ENCODE data around the gene LIMA1. TPM values are rescaled to one million over a fixed set of nuclear protein-coding genes. Genes with fewer than 3 reads are reported as not detected.

The LIMA1 gene
- polyA plus RNA-seq, 1 donor from 2014 or later: 4.4 TPM

GRCh38 chr12:50187084-50187900 is 96.0 kb downstream of the LIMA1 start:
- H4K20me1 ChIP-seq (ENCODE audit: insufficient read depth): no peaks in the 10 kb centered on the region
- H3K9me3 ChIP-seq (ENCODE audit: low read length): no peaks in the 10 kb centered on the region
- H3K27ac ChIP-seq (ENCODE audit: low read length): no peak overlapping the region
- no peak overlapping the region for H3K4me2 ChIP-seq (ENCODE audit: low read length)
- no peaks in the 10 kb centered on the region for H3K79me2 ChIP-seq (replicated peaks; ENCODE audit: insufficient read depth, low read length)
- H3F3A ChIP-seq (ENCODE audit: insufficient read depth, low read length, poor library complexity, severe bottlenecking): no peaks in the 10 kb centered on the region
- H3K9ac ChIP-seq (ENCODE audit: low read length): no peak overlapping the region
- H3K27me3 ChIP-seq (ENCODE audit: insufficient read depth, low read depth, low read length): no peaks in the 10 kb centered on the region
- TF ChIP-seq RAD21 (conservative IDR thresholded peaks at IDR 0.05) (no peak), REST (IDR thresholded peaks at IDR 0.05; ENCODE audit: borderline replicate concordance) (no peak), CTCF (IDR thresholded peaks at IDR 0.05; ENCODE audit: poor library complexity, severe bottlenecking) (no peak), POLR2AphosphoS5 (IDR thresholded peaks at IDR 0.05) (no peak), TAF1 (IDR thresholded peaks at IDR 0.05; ENCODE audit: low read depth) (no peak), EZH2 (IDR thresholded peaks at IDR 0.05; ENCODE audit: borderline replicate concordance, insufficient read depth, low read length, poor library complexity, severe bottlenecking) (no peak), EP300 (conservative IDR thresholded peaks at IDR 0.05; ENCODE audit: poor library complexity, severe bottlenecking) (no peak), SMC3 (conservative IDR thresholded peaks at IDR 0.05; ENCODE audit: poor library complexity) (no peak), MXI1 (conservative IDR thresholded peaks at IDR 0.05; ENCODE audit: poor library complexity, severe bottlenecking) (no peak)
- no peak overlapping the region for H3K4me3 ChIP-seq (ENCODE audit: low read length)
- no peaks in the 10 kb centered on the region for H3K9me2 ChIP-seq (ENCODE audit: insufficient read depth, low read length)
- no peak overlapping the region for H2AFZ ChIP-seq (ENCODE audit: low read depth, low read length)
- no peaks in the 10 kb centered on the region for H3K36me3 ChIP-seq (ENCODE audit: insufficient read depth, low read length)

GRCh38 chr12:50186681-50187080 is 96.6 kb downstream of the LIMA1 start:
- TF ChIP-seq TAF1 (IDR thresholded peaks at IDR 0.05; ENCODE audit: low read depth): no peak
- TF ChIP-seq MXI1 (conservative IDR thresholded peaks at IDR 0.05; ENCODE audit: poor library complexity, severe bottlenecking): no peak
- TF ChIP-seq EP300 (conservative IDR thresholded peaks at IDR 0.05; ENCODE audit: poor library complexity, severe bottlenecking): no peak
- no peak for TF ChIP-seq POLR2AphosphoS5 (IDR thresholded peaks at IDR 0.05)
- no peak for TF ChIP-seq SMC3 (conservative IDR thresholded peaks at IDR 0.05; ENCODE audit: poor library complexity)
- TF ChIP-seq CTCF (IDR thresholded peaks at IDR 0.05; ENCODE audit: poor library complexity, severe bottlenecking): no peak
- no peak for TF ChIP-seq RAD21 (conservative IDR thresholded peaks at IDR 0.05)
- Histone ChIP-seq H3K9ac (ENCODE audit: low read length) (no peak overlapping the region), H4K20me1 (ENCODE audit: insufficient read depth) (no peaks in the 10 kb centered on the region), H3K27ac (ENCODE audit: low read length) (no peak overlapping the region), H3F3A (ENCODE audit: insufficient read depth, low read length, poor library complexity, severe bottlenecking) (no peaks in the 10 kb centered on the region), H3K79me2 (replicated peaks; ENCODE audit: insufficient read depth, low read length) (no peaks in the 10 kb centered on the region), H3K27me3 (ENCODE audit: insufficient read depth, low read depth, low read length) (no peaks in the 10 kb centered on the region), H3K9me2 (ENCODE audit: insufficient read depth, low read length) (no peaks in the 10 kb centered on the region), H3K4me3 (ENCODE audit: low read length) (no peak overlapping the region), H3K4me2 (ENCODE audit: low read length) (no peak overlapping the region), H3K36me3 (ENCODE audit: insufficient read depth, low read length) (no peaks in the 10 kb centered on the region), H3K9me3 (ENCODE audit: low read length) (no peaks in the 10 kb centered on the region), H2AFZ (ENCODE audit: low read depth, low read length) (no peak overlapping the region)

Data from neural cell (in vitro differentiated cells).